ENCODE data around the gene VSIG10L2. TPM values are rescaled to one million over a fixed set of nuclear protein-coding genes. Genes with fewer than 3 reads are reported as not detected.
"Not testable (repeated sequence)": the region's sequence is repeated elsewhere in the genome, so short reads cannot be mapped to it uniquely, and the experiment has no call there.

The VSIG10L2 gene
- total RNA-seq, 1 donor from 2014 or later, result not detected

- DNase-seq (ENCODE audit: low read depth), result no peak
- TF ChIP-seq, protein P1, sequence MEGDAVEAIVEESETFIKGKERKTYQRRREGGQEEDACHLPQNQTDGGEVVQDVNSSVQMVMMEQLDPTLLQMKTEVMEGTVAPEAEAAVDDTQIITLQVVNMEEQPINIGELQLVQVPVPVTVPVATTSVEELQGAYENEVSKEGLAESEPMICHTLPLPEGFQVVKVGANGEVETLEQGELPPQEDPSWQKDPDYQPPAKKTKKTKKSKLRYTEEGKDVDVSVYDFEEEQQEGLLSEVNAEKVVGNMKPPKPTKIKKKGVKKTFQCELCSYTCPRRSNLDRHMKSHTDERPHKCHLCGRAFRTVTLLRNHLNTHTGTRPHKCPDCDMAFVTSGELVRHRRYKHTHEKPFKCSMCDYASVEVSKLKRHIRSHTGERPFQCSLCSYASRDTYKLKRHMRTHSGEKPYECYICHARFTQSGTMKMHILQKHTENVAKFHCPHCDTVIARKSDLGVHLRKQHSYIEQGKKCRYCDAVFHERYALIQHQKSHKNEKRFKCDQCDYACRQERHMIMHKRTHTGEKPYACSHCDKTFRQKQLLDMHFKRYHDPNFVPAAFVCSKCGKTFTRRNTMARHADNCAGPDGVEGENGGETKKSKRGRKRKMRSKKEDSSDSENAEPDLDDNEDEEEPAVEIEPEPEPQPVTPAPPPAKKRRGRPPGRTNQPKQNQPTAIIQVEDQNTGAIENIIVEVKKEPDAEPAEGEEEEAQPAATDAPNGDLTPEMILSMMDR (IDR thresholded peaks at IDR 0.05; ENCODE audit: insufficient read depth, low read length, poor library complexity, severe bottlenecking), result no peak
- no peaks in the 10 kb centered on the region for H3K36me3 ChIP-seq (ENCODE audit: control insufficient read depth, insufficient read depth, low read length)
- H3K27me3 ChIP-seq (ENCODE audit: control insufficient read depth, insufficient read depth, low read length), result peaks cover 15% of the 10 kb centered on the region
- H3K4me3 ChIP-seq (ENCODE audit: low read depth, low read length), result no peak overlapping the region
Observed at GRCh38 chr11:125904678-125905077, 41.2 kb upstream of the VSIG10L2 start.

- Histone ChIP-seq H3K36me3 (ENCODE audit: control insufficient read depth, insufficient read depth, low read length) (no peaks in the 10 kb centered on the region), H3K27me3 (ENCODE audit: control insufficient read depth, insufficient read depth, low read length) (no peaks in the 10 kb centered on the region), H3K4me3 (ENCODE audit: low read depth, low read length) (no peak overlapping the region)
- DNase-seq (ENCODE audit: low read depth), result no peak
- TF ChIP-seq, protein P1 (IDR thresholded peaks at IDR 0.05; ENCODE audit: insufficient read depth, low read length, poor library complexity, severe bottlenecking), result no peak
Observed at GRCh38 chr11:125910226-125910849, 35.5 kb upstream of the VSIG10L2 start.

- H3K27me3 ChIP-seq (ENCODE audit: control insufficient read depth, insufficient read depth, low read length); H3K4me3 ChIP-seq (ENCODE audit: low read depth, low read length); H3K36me3 ChIP-seq (ENCODE audit: control insufficient read depth, insufficient read depth, low read length); DNase-seq (ENCODE audit: low read depth): not testable (repeated sequence)
Observed at GRCh38 chr11:125914601-125915000, 31.2 kb upstream of the VSIG10L2 start.

- no peak overlapping the region for H3K4me3 ChIP-seq (ENCODE audit: low read depth, low read length)
- no peaks in the 10 kb centered on the region for H3K36me3 ChIP-seq (ENCODE audit: control insufficient read depth, insufficient read depth, low read length)
- TF ChIP-seq, protein P1 (IDR thresholded peaks at IDR 0.05; ENCODE audit: insufficient read depth, low read length, poor library complexity, severe bottlenecking), result no peak
- H3K27me3 ChIP-seq (ENCODE audit: control insufficient read depth, insufficient read depth, low read length), result peaks cover 4% of the 10 kb centered on the region
- no peak for DNase-seq (ENCODE audit: low read depth)
Observed at GRCh38 chr11:125916683-125917347, 29.0 kb upstream of the VSIG10L2 start.

DNA sequence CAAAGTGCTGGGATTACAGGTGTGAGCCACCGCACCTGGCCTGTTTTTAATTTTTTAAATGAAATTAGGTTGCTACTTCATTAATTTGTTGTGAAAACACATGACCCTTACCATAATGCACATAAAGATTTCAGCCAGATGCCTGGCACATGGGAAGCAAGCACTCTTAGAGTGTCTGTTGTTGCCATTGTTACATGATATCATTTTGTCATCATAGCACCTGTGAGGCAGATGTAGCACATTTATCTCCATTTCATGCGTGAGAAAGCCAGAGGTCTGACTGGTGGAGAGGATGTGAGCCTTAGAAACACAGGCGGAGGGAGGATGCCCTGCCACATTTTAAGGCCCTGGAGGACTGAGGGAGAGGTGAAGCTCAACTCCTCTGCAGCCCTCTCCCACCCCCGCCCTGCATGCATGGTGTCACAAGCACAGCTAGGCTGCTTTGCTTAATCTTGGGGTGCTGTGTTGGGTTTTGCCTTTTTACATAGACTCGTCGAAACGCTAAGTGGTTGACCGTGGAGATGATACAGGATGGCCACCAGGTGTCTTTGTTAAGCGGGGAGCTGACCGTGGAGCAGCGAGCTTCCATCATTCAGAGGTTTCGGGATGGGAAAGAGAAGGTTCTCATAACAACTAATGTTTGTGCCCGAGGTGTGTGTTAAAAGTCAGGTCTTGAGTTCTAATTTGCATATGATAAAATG is 27.6 kb upstream of the VSIG10L2 start:
- no peak for DNase-seq (ENCODE audit: low read depth)
- Histone ChIP-seq H3K4me3 (ENCODE audit: low read depth, low read length) (no peak overlapping the region), H3K36me3 (ENCODE audit: control insufficient read depth, insufficient read depth, low read length) (no peaks in the 10 kb centered on the region), H3K27me3 (ENCODE audit: control insufficient read depth, insufficient read depth, low read length) (peaks cover 9% of the 10 kb centered on the region)
- TF ChIP-seq, protein P1 (IDR thresholded peaks at IDR 0.05; ENCODE audit: insufficient read depth, low read length, poor library complexity, severe bottlenecking), result no peak

- Histone ChIP-seq H3K27me3 (ENCODE audit: control insufficient read depth, insufficient read depth, low read length) (peaks cover 9% of the 10 kb centered on the region), H3K36me3 (ENCODE audit: control insufficient read depth, insufficient read depth, low read length) (no peaks in the 10 kb centered on the region), H3K4me3 (ENCODE audit: low read depth, low read length) (no peak overlapping the region)
- DNase-seq (ENCODE audit: low read depth), result no peak
- TF ChIP-seq, protein P1 (IDR thresholded peaks at IDR 0.05; ENCODE audit: insufficient read depth, low read length, poor library complexity, severe bottlenecking), result no peak
Observed at GRCh38 chr11:125921042-125921441, 24.8 kb upstream of the VSIG10L2 start.

All from kidney epithelial cell (primary cell).